Ovary (tissue), 9 donors: ENCODE measurements around the gene CCDC12. TPM values are rescaled to one million over a fixed set of nuclear protein-coding genes. Genes with fewer than 3 reads are reported as not detected.

Source experiments
- DNase-seq, 5 donors: peaks; one replicate each; pipeline ENCODE4 v3.0.0-alpha.2; 2019 to 2020
- H3K27ac ChIP-seq, 2 donors: fragments of 200-600 bp; one replicate each; pipeline versions ENCODE4 v1.5.1 to v1.8.0; 2019 to 2022
- H3K27me3 ChIP-seq: fragments of 200-600 bp; one replicate; pipeline ENCODE4 v1.8.0; 2022
- H3K36me3 ChIP-seq: fragments of 200-600 bp; sonication (generic); one replicate; pipeline ENCODE4 v1.5.1; 2019
- H3K4me1 ChIP-seq: one replicate; pipeline ENCODE4 v1.8.1; 2013; ENCODE audit warnings: mild to moderate bottlenecking, moderate library complexity; ENCODE audit not compliant: insufficient read depth
- H3K4me3 ChIP-seq: fragments of 200-600 bp; sonication (generic); one replicate; pipeline ENCODE4 v1.5.1; 2017
- H3K9me3 ChIP-seq, 2 donors: fragments of 200-600 bp in 1 of 2; sonication (generic) in 1 of 2; one replicate each; pipeline versions ENCODE4 v1.5.1 to v1.8.1; 2013 to 2019; ENCODE audit warnings: mild to moderate bottlenecking in 1 of 2, moderate library complexity in 1 of 2
- CTCF ChIP-seq, 3 donors: fragments of 450-650 bp in 2 of 3; fragments of 200-600 bp in 1 of 3; IDR thresholded peaks; one replicate each; pipeline versions ENCODE4 v1.5.1 to v1.8.0; 2016 to 2022; ENCODE audit warnings: antibody characterized with exemption in 3 of 3, mild to moderate bottlenecking in 1 of 3
- EP300 ChIP-seq: sonication (generic); formaldehyde crosslinking; IDR thresholded peaks from one replicate; pipeline ENCODE4 v1.6.1; 2017; ENCODE audit warnings: antibody characterized with exemption
- POLR2A ChIP-seq: fragments of 450-650 bp; IDR thresholded peaks from one replicate; pipeline ENCODE4 v1.6.1; 2017; ENCODE audit warnings: antibody characterized with exemption, mild to moderate bottlenecking, moderate library complexity
- WGBS, 3 donors: extraction: QIAGEN DNeasy Blood & Tissue Kit in 1 of 3; methylation state at CpG; one replicate each; pipeline versions ENCODE4 v1.1.5 to v1.1.7; 2013 to 2017; 5-methylcytosine and 5-hydroxymethylcytosine counted together
- intact Hi-C, 4 donors: fragments of 100-400 bp; cut with DNase I; formaldehyde crosslinking; loops; one replicate each; pipeline versions ENCODE4 v1.11.0 to v1.15.1; 2022 to 2023
- polyA plus RNA-seq, 2 donors: library from polyadenylated mRNA; stranded (reverse); fragments of 200-250 nt in 1 of 2; fragments of 350-450 nt in 1 of 2; fragmentation: Illumina TruSeq in 1 of 2; extraction: RNeasy Lipid Tissue Mini Kit (QIAGEN cat#74804) in 1 of 2; gene quantifications; one replicate each; pipeline ENCODE4 v1.2.3, GENCODE V29; 2013 to 2014
- total RNA-seq, 7 donors: library from RNA; depleted of rRNA in 2 of 7; stranded (reverse); fragments of >200 nt in 2 of 7; fragmentation: NEBNext Ultra II Directional in 3 of 7; extraction: Animal tissue kit (Norgen Biotek cat#: 25700) in 3 of 7; gene quantifications; one replicate each; pipeline versions ENCODE4 v1.1.0 to v1.2.4, GENCODE V29; 2016 to 2023
- donor health status: DM: no; HTN: no; CAD: no; lungs with moderate emphysema.
- donor health status: DM: no; HTN: no; CAD: no.
- donor health status: Bipolar disorder and iron deficiency.
- donor health status: DM: yes; HTN: yes; CAD: no.
- donor health status: DM: no; HTN: no; CAD: no.
- donor health status: DM: yes; HTN: yes; CAD: no.

CCDC12 gene
- total and polyA plus RNA-seq, 9 donors, result 32.2 to 66.7 (median 42.3) TPM

GRCh38 chr3:47019201-47019600, 42.7 kb upstream of the CCDC12 start:
- Histone ChIP-seq H3K4me3 (no peak overlapping the region), H3K4me1 (peaks cover 3% of the 10 kb centered on the region), H3K36me3 (no peaks in the 10 kb centered on the region), H3K27me3 (no peaks in the 10 kb centered on the region), H3K9me3 (no peaks in the 10 kb centered on the region), H3K27ac (no peak overlapping the region)
- TF ChIP-seq POLR2A (no peak), CTCF (IDR thresholded peaks at IDR 0.05) (no peak), EP300 (no peak)
- 88 to 96% (median 94%) methylated on average over 1 of the region's 1 CpG for whole genome bisulfite sequencing, 3 donors
- no peak for DNase-seq
- intact Hi-C loops, result loop anchor here in 2 of 4 donors (10.0 kb wide), 1 partner anchor 146 kb away; the partner anchor contains the start of gene SETD2 (in 2 of the 2)

GRCh38 chr3:47018269-47018611, 41.7 kb upstream of the CCDC12 start:
- H3K9me3 ChIP-seq, result no peaks in the 10 kb centered on the region
- no peak overlapping the region for H3K4me3 ChIP-seq
- no peaks in the 10 kb centered on the region for H3K36me3 ChIP-seq
- no peak for TF ChIP-seq EP300
- TF ChIP-seq CTCF (IDR thresholded peaks at IDR 0.05), result no peak
- no peak for TF ChIP-seq POLR2A
- no peaks in the 10 kb centered on the region for H3K27me3 ChIP-seq
- peaks cover 3% of the 10 kb centered on the region for H3K4me1 ChIP-seq
- DNase-seq, result no peak
- H3K27ac ChIP-seq, result no peak overlapping the region
- intact Hi-C loops, result loop anchor here in 2 of 4 donors (10.0 kb wide), 1 partner anchor 147 kb away; the partner anchor contains the start of gene SETD2 (in 2 of the 2)

- Histone ChIP-seq H3K27ac (no peak overlapping the region), H3K9me3 (no peaks in the 10 kb centered on the region), H3K4me1 (peaks cover 3% of the 10 kb centered on the region), H3K36me3 (no peaks in the 10 kb centered on the region), H3K27me3 (no peaks in the 10 kb centered on the region), H3K4me3 (no peak overlapping the region)
- intact Hi-C loops, result loop anchor here in 2 of 4 donors (10.0 kb wide), 1 partner anchor 147 kb away; the partner anchor contains the start of gene SETD2 (in 2 of the 2)
- TF ChIP-seq CTCF (IDR thresholded peaks at IDR 0.05), result no peak
- TF ChIP-seq EP300, result no peak
- 85 to 90% (median 86%) methylated on average over 6 of the region's 6 CpGs for WGBS, 3 donors
- no peak for DNase-seq
Observed at GRCh38 chr3:47017504-47018268, 41.1 kb upstream of the CCDC12 start.

DNA sequence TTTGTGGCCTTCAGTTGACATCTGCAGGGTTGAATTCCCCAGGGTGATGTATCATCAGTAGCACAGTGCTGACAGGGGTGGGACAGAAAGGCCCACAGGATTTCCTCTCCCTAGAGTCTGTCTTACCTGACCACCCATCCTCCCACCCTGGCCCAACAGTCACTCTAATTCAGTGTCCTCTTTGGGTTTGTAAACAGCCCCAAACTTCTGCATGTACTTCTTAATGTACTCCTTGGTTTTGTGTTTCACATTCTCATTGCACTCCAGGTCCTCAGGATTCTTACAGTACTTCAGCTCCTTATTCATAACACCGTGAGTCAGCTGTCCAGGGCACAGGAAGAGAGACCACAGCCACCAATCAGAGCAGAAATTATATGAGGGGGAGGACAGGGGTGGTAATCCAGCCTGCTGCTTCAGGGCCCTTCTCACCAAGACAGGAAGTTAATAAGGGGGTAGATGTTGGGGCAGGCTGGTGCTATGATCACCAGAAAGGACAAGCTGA, 40.4 kb upstream of the CCDC12 start:
- H3K27me3 ChIP-seq, result no peaks in the 10 kb centered on the region
- H3K4me3 ChIP-seq, result no peak overlapping the region
- no peak for TF ChIP-seq POLR2A
- no peak for TF ChIP-seq EP300
- H3K4me1 ChIP-seq, result no peaks in the 10 kb centered on the region
- DNase-seq, result no peak
- no peaks in the 10 kb centered on the region for H3K36me3 ChIP-seq
- H3K27ac ChIP-seq, result no peak overlapping the region
- intact Hi-C loops, result loop anchor here in 2 of 4 donors (10.0 kb wide), 1 partner anchor 148 kb away; the partner anchor contains the start of gene SETD2 (in 2 of the 2)
- 33 to 48% (median 39%) methylated on average over 1 of the region's 1 CpG for WGBS, 3 donors
- no peaks in the 10 kb centered on the region for H3K9me3 ChIP-seq
